ENCODE data around the gene RSPO3.

The RSPO3 gene

GRCh38 chr6:127115746-127116145 lies 2.7 kb upstream of the RSPO3 start:
- Histone ChIP-seq H3K4me3 (ENCODE audit: low read length, poor library complexity, severe bottlenecking) (no peak overlapping the region), H3K27me3 (ENCODE audit: insufficient read depth, low read length, poor library complexity, severe bottlenecking) (no peaks in the 10 kb centered on the region), H2AFZ (ENCODE audit: low read length) (no peak overlapping the region), H3K9ac (ENCODE audit: low read depth, low read length, poor library complexity, severe bottlenecking) (no peak overlapping the region), H3K79me2 (ENCODE audit: insufficient read depth, low read length) (no peaks in the 10 kb centered on the region), H3K4me1 (ENCODE audit: insufficient read depth, low read length, poor library complexity, severe bottlenecking) (no peaks in the 10 kb centered on the region), H4K20me1 (ENCODE audit: insufficient read depth, low read length, poor library complexity, severe bottlenecking) (no peaks in the 10 kb centered on the region), H3F3A (ENCODE audit: low read depth) (no peaks in the 10 kb centered on the region), H3K9me3 (ENCODE audit: insufficient read depth, low read depth, low read length) (no peaks in the 10 kb centered on the region), H3K4me2 (ENCODE audit: low read depth, low read length, poor library complexity, severe bottlenecking) (no peak overlapping the region), H3K36me3 (ENCODE audit: insufficient read depth, low read length) (no peaks in the 10 kb centered on the region), H3K9me2 (replicated peaks; ENCODE audit: low read depth, low read length) (no peaks in the 10 kb centered on the region)
- TF ChIP-seq CTCF (conservative IDR thresholded peaks at IDR 0.05; ENCODE audit: low read length) (no peak), EZH2phosphoT487 (IDR thresholded peaks at IDR 0.05; ENCODE audit: borderline replicate concordance) (no peak)

GRCh38 chr6:127117979-127118297 lies 533 bp upstream of the RSPO3 start:
- no peaks in the 10 kb centered on the region for H3K4me1 ChIP-seq (ENCODE audit: insufficient read depth, low read length, poor library complexity, severe bottlenecking)
- no peaks in the 10 kb centered on the region for H3K9me2 ChIP-seq (replicated peaks; ENCODE audit: low read depth, low read length)
- no peaks in the 10 kb centered on the region for H3F3A ChIP-seq (ENCODE audit: low read depth)
- TF ChIP-seq EZH2phosphoT487 (IDR thresholded peaks at IDR 0.05; ENCODE audit: borderline replicate concordance) (no peak), CTCF (conservative IDR thresholded peaks at IDR 0.05; ENCODE audit: low read length) (no peak)
- no peaks in the 10 kb centered on the region for H3K9me3 ChIP-seq (ENCODE audit: insufficient read depth, low read depth, low read length)
- H2AFZ ChIP-seq (ENCODE audit: low read length) = no peak overlapping the region
- H3K36me3 ChIP-seq (ENCODE audit: insufficient read depth, low read length) = no peaks in the 10 kb centered on the region
- H3K79me2 ChIP-seq (ENCODE audit: insufficient read depth, low read length) = no peaks in the 10 kb centered on the region
- no peak overlapping the region for H3K4me3 ChIP-seq (ENCODE audit: low read length, poor library complexity, severe bottlenecking)
- H3K9ac ChIP-seq (ENCODE audit: low read depth, low read length, poor library complexity, severe bottlenecking) = no peak overlapping the region
- H3K4me2 ChIP-seq (ENCODE audit: low read depth, low read length, poor library complexity, severe bottlenecking) = no peak overlapping the region
- no peaks in the 10 kb centered on the region for H4K20me1 ChIP-seq (ENCODE audit: insufficient read depth, low read length, poor library complexity, severe bottlenecking)
- H3K27me3 ChIP-seq (ENCODE audit: insufficient read depth, low read length, poor library complexity, severe bottlenecking) = no peaks in the 10 kb centered on the region

GRCh38 chr6:127119102-127120022 lies 891 bp downstream of the RSPO3 start:
- Histone ChIP-seq H3K4me2 (ENCODE audit: low read depth, low read length, poor library complexity, severe bottlenecking) (no peak overlapping the region), H3K79me2 (ENCODE audit: insufficient read depth, low read length) (no peaks in the 10 kb centered on the region), H4K20me1 (ENCODE audit: insufficient read depth, low read length, poor library complexity, severe bottlenecking) (no peaks in the 10 kb centered on the region), H3K36me3 (ENCODE audit: insufficient read depth, low read length) (no peaks in the 10 kb centered on the region), H3K9me3 (ENCODE audit: insufficient read depth, low read depth, low read length) (no peaks in the 10 kb centered on the region), H3K27me3 (ENCODE audit: insufficient read depth, low read length, poor library complexity, severe bottlenecking) (no peaks in the 10 kb centered on the region), H3K9ac (ENCODE audit: low read depth, low read length, poor library complexity, severe bottlenecking) (no peak overlapping the region), H3K4me3 (ENCODE audit: low read length, poor library complexity, severe bottlenecking) (no peak overlapping the region), H2AFZ (ENCODE audit: low read length) (no peak overlapping the region), H3K9me2 (replicated peaks; ENCODE audit: low read depth, low read length) (no peaks in the 10 kb centered on the region), H3K4me1 (ENCODE audit: insufficient read depth, low read length, poor library complexity, severe bottlenecking) (no peaks in the 10 kb centered on the region), H3F3A (ENCODE audit: low read depth) (no peaks in the 10 kb centered on the region)
- no peak for TF ChIP-seq EZH2phosphoT487 (IDR thresholded peaks at IDR 0.05; ENCODE audit: borderline replicate concordance)
- TF ChIP-seq CTCF (conservative IDR thresholded peaks at IDR 0.05; ENCODE audit: low read length) = no peak
